ENCODE measurements around the gene ZFPL1.
"Not testable (repeated sequence)": the region's sequence is repeated elsewhere in the genome, so short reads cannot be mapped to it uniquely, and the experiment has no call there.

ZFPL1 gene

DNA sequence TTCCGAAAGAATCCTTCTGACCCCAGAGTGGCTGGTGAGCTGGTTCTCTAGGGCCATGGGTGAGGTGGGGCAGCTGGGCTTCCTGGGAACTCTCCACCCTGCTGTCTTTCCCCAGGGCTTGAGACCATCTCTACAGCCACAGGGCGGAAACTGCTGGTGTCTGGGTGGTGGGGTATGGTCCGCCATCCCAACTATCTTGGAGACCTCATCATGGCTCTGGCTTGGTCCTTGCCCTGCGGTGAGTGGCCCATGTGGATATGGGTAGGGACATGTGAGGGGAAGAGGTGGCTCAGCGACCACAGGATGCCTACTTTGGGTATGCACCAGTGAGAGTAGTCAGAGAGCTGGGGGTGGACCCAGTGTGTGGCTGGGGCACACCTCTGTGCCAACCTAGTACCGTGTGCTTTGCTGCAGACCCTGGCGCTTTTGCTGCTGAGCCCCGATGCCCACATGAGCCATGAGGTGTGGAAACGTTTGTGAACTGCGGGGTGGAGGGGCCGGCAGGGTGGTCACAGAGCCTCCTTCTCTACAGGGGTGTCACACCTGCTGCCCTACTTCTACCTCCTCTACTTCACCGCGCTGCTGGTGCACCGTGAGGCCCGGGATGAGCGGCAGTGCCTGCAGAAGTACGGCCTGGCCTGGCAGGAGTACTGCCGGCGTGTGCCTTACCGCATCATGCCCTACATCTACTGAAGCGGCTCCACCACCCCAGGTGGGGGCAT lies 31.5 kb downstream of the ZFPL1 start:
- DNase-seq, result no peak

- DNase-seq, result peak; percentile 85
Measured at GRCh38 chr11:65116370-65117205, 32.6 kb downstream of the ZFPL1 start.

- DNase-seq, result peak; percentile 100
Measured at GRCh38 chr11:65117206-65118096, 33.4 kb downstream of the ZFPL1 start, which contains the start of gene ZNHIT2. TSS of gene ZNHIT2 (minus strand) at chr11:65117701. CDS start at chr11:65117653, 48 bp downstream.

- no peak for DNase-seq
Measured at GRCh38 chr11:65118097-65118837, 34.2 kb downstream of the ZFPL1 start.

- not testable (repeated sequence) for DNase-seq
Measured at GRCh38 chr11:65118891-65119669, 35.1 kb downstream of the ZFPL1 start.

DNA sequence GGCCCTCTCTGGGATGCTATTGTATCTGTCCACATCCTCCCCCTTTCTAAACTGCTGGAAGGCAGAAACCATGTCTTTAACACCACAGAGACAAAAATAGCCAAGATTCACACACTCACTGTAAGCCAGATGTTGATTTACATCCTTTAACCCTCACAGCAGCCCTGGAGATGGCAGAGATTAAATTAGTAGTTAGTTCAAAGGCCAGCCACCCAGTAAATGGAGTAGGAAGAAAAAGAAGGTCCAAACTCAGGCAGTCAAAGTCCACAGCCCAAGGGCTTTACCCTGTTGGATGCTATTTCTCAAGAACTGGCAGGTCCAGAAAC lies 35.6 kb downstream of the ZFPL1 start:
- no peak for DNase-seq

GRCh38 chr11:65120831-65121230 lies 36.8 kb downstream of the ZFPL1 start:
- no peak for DNase-seq

GRCh38 chr11:65121447-65121864 lies 37.4 kb downstream of the ZFPL1 start:
- peak; percentile 58 for DNase-seq

DNA sequence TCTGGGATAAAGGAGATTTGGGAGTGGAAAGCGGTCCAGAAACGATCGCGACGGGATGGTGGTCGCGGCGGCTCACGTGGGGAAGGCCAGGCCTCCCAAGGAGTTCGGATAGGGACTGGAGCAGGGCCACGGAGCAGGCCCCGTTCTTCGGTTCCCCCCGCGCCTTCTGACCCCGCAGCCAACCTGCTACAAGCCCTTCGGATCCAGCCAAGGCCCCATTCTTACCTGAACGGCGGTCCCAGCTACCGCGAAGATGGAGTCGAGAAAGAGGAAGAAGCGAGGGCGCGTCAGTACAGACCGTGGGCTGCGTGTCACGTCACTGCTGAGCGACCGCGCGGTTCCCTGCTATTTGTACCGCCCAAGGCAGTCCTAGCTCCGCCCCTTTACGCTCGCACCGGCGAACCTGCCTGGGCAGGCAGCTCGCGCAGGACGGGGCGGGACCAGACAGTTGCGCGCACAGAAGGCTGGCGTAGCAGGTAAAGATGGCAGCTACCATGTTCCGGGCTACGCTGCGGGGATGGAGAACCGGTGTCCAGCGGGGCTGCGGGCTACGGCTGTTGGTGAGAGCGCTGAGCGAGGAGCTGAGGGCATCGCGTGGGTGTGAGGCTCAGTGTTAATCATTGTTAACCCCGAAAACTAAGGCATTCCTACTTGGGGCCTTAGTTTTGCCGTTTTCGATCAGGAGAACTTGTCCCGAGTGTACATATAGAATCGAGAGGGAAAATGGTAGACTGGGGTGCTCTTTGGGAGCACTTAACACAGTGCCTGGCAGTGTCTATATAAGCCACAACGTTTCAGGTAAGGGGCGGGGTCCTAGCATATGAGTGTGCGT lies 38.1 kb downstream of the ZFPL1 start, which contains the start of the genes FAU and MRPL49:
FAU (minus strand) TSS at position 270 of the 832 bp plus-strand sequence. CDS start 321 bp downstream, outside the sequence.
MRPL49 (plus strand) TSS at position 457 of the 832 bp plus-strand sequence; CDS start at position 483, 26 bp downstream.
- DNase-seq, result peak; percentile 99

DNA sequence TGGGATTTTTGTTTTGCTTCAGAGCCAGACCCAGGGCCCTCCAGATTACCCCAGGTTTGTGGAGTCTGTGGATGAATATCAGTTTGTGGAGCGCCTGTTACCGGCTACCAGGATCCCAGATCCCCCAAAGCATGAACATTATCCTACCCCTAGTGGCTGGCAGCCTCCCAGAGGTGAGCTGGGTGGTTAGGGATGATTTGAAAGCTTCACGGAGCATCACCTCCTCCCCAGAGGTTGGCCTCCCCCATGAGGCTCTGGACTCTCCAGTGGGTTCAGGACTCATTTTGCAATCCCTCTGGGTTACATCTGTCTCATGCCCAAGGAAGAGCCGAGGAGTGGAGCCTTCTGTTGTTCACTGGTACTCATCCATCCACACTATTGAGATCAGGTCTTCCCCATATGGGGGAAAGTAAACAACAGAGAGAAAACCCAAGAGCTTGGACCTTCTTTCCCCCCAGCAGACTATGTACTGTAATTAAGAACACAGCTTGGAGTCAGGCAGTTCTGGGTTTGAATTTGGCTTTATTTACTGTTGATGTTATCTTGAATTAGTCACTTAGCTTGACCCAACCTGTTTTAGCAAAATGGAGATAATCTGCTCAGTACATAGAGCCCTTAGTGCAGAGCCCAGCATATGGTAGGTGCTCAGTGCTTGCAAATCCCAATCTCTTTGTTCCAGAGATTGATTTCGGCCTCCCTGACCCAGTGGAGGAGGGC lies 40.6 kb downstream of the ZFPL1 start:
- DNase-seq, result no peak

- DNase-seq, result no peak
Measured at GRCh38 chr11:65125197-65126056, 41.4 kb downstream of the ZFPL1 start.

DNA sequence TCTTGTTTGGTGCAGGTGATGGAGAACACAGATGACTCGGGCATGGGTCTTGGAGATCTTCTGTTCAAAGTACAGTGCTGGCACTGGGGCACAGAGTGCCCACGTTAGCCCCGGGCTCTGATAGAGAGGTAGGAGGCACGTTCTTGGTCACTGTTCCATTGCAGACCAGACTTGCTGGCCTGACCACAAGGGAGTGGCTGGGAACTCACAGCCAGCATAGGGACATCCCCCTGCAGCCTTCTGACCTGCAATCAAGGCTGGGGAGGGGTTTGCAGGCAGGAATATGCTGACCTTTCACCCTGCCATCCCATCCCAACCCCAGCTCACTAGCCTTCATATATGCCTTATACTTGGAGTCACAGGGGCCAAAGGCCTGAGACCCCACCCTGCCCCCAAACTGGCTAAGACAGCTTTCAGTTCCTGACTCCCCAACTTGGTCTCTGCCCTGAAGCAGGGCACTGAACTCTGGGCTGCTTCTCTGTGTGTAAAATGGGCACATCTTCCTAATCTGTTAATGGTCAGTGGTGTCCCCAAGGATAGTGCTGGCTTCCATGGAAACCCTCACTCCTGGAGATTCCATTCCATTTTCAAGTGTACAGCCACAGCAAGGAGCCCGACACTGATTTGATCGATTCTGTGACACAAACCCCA lies 42.7 kb downstream of the ZFPL1 start:
- no peak for DNase-seq

GRCh38 chr11:65127473-65128181 lies 43.6 kb downstream of the ZFPL1 start:
- no peak for DNase-seq

DNA sequence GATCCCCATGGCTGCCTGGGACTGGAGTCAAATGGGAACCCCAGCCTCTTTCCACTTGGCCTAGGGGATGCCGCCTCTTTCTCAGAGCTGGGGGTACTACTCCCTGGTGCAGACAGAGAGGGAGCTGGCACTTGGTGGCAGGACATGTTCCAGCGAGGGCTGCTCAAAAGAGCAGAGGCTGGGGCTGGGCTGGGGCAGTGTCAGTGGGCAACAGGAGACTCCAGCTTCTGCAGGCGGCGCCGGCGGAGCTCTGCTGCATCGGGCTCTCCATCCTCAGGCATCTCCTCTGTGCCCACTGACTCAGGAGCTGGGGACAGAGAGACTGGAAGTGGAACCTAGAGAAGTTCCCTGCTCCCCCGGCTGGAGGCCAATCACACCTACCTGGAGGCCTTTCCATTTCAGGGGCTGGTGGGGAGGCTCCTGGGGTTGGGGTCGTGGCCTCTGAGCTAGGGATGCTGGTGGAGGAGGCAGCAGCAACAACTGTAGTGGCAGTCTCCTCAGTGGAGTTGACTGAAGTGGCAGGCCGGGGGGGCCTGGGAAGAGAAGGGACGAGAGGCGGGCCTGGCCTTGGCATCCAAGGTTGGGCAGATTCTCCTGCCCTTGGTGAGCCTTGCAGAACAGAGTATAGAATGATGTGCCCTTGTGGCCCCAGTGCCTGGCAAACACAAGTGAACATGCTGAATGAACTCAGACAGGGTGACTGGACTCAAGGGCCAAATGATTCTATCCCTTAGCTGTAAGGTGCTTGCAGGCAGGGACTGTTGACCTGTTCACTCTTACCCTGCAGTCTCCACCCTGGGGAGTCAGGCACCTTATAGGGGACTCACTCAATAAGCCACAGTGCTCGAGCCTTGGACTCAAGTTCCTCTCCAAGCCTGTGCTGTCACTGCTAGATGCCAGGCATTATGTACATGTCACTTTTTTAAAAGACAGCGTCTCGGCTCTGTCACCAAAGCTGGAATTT lies 44.4 kb downstream of the ZFPL1 start:
- no peak for DNase-seq

GRCh38 chr11:65129649-65130441 lies 45.8 kb downstream of the ZFPL1 start:
- no peak for DNase-seq
